Trophoblast cell (in vitro differentiated cells and primary cell): ENCODE results near the gene AZIN2.

Source experiments
- DNase-seq, 2 donors: peaks; one replicate each; pipeline ENCODE4 v3.0.0-alpha.2; 2016
- H2AFZ ChIP-seq: 2 replicates; pipeline ENCODE4 v1.6.1; 2013; ENCODE audit warnings: low read length, moderate library complexity, mild to moderate bottlenecking; ENCODE audit not compliant: insufficient read depth, poor library complexity
- H2AK5ac ChIP-seq: 2 replicates; pipeline ENCODE4 v1.6.1; 2013; ENCODE audit warnings: mild to moderate bottlenecking, low read length
- H2BK120ac ChIP-seq: 2 replicates; pipeline ENCODE4 v1.6.1; 2013; ENCODE audit warnings: low read length, mild to moderate bottlenecking, moderate library complexity; ENCODE audit not compliant: insufficient read depth, poor library complexity
- H2BK12ac ChIP-seq: 2 replicates; pipeline ENCODE4 v1.6.1; 2013; ENCODE audit warnings: mild to moderate bottlenecking, low read length, moderate library complexity
- H2BK5ac ChIP-seq: 2 replicates; pipeline ENCODE4 v1.6.1; 2013; ENCODE audit warnings: low read length, low read depth, moderate library complexity, mild to moderate bottlenecking; ENCODE audit not compliant: poor library complexity
- H3K14ac ChIP-seq: 2 replicates; pipeline ENCODE4 v1.6.1; 2013; ENCODE audit warnings: mild to moderate bottlenecking, low read length
- H3K18ac ChIP-seq: 2 replicates; pipeline ENCODE4 v1.6.1; 2013; ENCODE audit warnings: mild to moderate bottlenecking, low read length
- H3K23ac ChIP-seq: 2 replicates; pipeline ENCODE4 v1.6.1; 2013; ENCODE audit warnings: low read length
- H3K27ac ChIP-seq: 2 replicates; pipeline ENCODE4 v1.5.1; 2013; ENCODE audit warnings: low read depth, mild to moderate bottlenecking, inconsistent platforms, low read length, moderate library complexity
- H3K27me3 ChIP-seq: 2 replicates; pipeline ENCODE4 v1.6.1; 2013; ENCODE audit warnings: inconsistent platforms, mild to moderate bottlenecking, low read length, moderate library complexity; ENCODE audit not compliant: insufficient read depth
- H3K36me3 ChIP-seq, 2 experiments: 1 replicate in 1 of 2; 2 replicates in 1 of 2; pipeline ENCODE4 v1.6.1; 2013; ENCODE audit warnings: low read length in 2 of 2, mild to moderate bottlenecking in 2 of 2, moderate library complexity in 1 of 2; ENCODE audit not compliant: insufficient read depth in 2 of 2, control insufficient read depth in 1 of 2
- H3K4ac ChIP-seq: 2 replicates; pipeline ENCODE4 v1.6.1; 2013; ENCODE audit warnings: low read depth, mild to moderate bottlenecking, low read length, moderate library complexity
- H3K4me1 ChIP-seq, 2 experiments: 1 replicate in 1 of 2; 2 replicates in 1 of 2; pipeline ENCODE4 v1.6.1; 2013; ENCODE audit warnings: low read length in 2 of 2, mild to moderate bottlenecking in 2 of 2, moderate library complexity in 1 of 2; ENCODE audit not compliant: insufficient read depth in 2 of 2, control insufficient read depth in 1 of 2
- H3K4me2 ChIP-seq: 2 replicates; pipeline ENCODE4 v1.6.1; 2013; ENCODE audit warnings: inconsistent platforms, mild to moderate bottlenecking, low read length, moderate library complexity
- H3K4me3 ChIP-seq: 2 replicates; pipeline ENCODE4 v1.5.1; 2013; ENCODE audit warnings: mild to moderate bottlenecking, low read depth, low read length, inconsistent platforms
- H3K79me1 ChIP-seq: one replicate; pipeline ENCODE4 v1.6.1; 2013; ENCODE audit warnings: low read length
- H3K79me2 ChIP-seq: 2 replicates; pipeline ENCODE4 v1.6.1; 2013; ENCODE audit warnings: low read length, mild to moderate bottlenecking; ENCODE audit not compliant: control insufficient read depth, insufficient read depth, poor library complexity
- H3K9ac ChIP-seq: 2 replicates; pipeline ENCODE4 v1.6.1; 2013; ENCODE audit warnings: mild to moderate bottlenecking, low read length
- H3K9me3 ChIP-seq: 2 replicates; pipeline ENCODE4 v1.6.1; 2013; ENCODE audit warnings: low read depth, mild to moderate bottlenecking, control low read depth, inconsistent platforms, low read length; ENCODE audit not compliant: insufficient read depth
- H4K12ac ChIP-seq: 2 replicates; pipeline ENCODE4 v1.6.1; 2013; ENCODE audit warnings: low read depth, mild to moderate bottlenecking, low read length, moderate library complexity
- H4K8ac ChIP-seq: 2 replicates; pipeline ENCODE4 v1.6.1; 2013; ENCODE audit warnings: low read depth, mild to moderate bottlenecking, low read length, moderate library complexity
- H4K91ac ChIP-seq: one replicate; pipeline ENCODE4 v1.6.1; 2013; ENCODE audit warnings: low read depth, mild to moderate bottlenecking, low read length, moderate library complexity
- WGBS: extraction: QIAGEN DNeasy Blood & Tissue Kit; methylation state at CpG from one replicate; pipeline ENCODE4 v1.1.7; 2013; ENCODE audit warnings: missing lambda C conversion rate; ENCODE audit not compliant: insufficient read length, insufficient coverage; ENCODE audit errors: extremely low coverage; 5-methylcytosine and 5-hydroxymethylcytosine counted together

The AZIN2 gene

GRCh38 chr1:33119050-33119449, 38.1 kb downstream of the AZIN2 start:
- H3K36me3 ChIP-seq, result no peaks in the 10 kb centered on the region
- H3K4me1 ChIP-seq, result no peaks in the 10 kb centered on the region
- no peak overlapping the region for H2BK120ac ChIP-seq
- H3K9ac ChIP-seq, result no peak overlapping the region
- H2BK5ac ChIP-seq, result no peak overlapping the region
- no peak overlapping the region for H2AFZ ChIP-seq
- H4K12ac ChIP-seq, result no peak overlapping the region
- no CpG with 5 or more reads among the region's 2 CpGs for WGBS
- H3K79me1 ChIP-seq, result no peaks in the 10 kb centered on the region
- H2BK12ac ChIP-seq, result no peak overlapping the region
- no peaks in the 10 kb centered on the region for H3K27me3 ChIP-seq
- no peak overlapping the region for H3K4me2 ChIP-seq
- no peak overlapping the region for H3K14ac ChIP-seq
- H3K4me3 ChIP-seq, result no peak overlapping the region
- no peak overlapping the region for H3K27ac ChIP-seq
- no peak overlapping the region for H2AK5ac ChIP-seq
- DNase-seq, result no peak
- no peak overlapping the region for H4K8ac ChIP-seq
- H3K4ac ChIP-seq, result no peak overlapping the region
- H3K18ac ChIP-seq, result no peak overlapping the region
- H3K79me2 ChIP-seq, result no peaks in the 10 kb centered on the region
- no peak overlapping the region for H3K23ac ChIP-seq
- H3K9me3 ChIP-seq, result no peaks in the 10 kb centered on the region
- H4K91ac ChIP-seq, result no peak overlapping the region

DNA sequence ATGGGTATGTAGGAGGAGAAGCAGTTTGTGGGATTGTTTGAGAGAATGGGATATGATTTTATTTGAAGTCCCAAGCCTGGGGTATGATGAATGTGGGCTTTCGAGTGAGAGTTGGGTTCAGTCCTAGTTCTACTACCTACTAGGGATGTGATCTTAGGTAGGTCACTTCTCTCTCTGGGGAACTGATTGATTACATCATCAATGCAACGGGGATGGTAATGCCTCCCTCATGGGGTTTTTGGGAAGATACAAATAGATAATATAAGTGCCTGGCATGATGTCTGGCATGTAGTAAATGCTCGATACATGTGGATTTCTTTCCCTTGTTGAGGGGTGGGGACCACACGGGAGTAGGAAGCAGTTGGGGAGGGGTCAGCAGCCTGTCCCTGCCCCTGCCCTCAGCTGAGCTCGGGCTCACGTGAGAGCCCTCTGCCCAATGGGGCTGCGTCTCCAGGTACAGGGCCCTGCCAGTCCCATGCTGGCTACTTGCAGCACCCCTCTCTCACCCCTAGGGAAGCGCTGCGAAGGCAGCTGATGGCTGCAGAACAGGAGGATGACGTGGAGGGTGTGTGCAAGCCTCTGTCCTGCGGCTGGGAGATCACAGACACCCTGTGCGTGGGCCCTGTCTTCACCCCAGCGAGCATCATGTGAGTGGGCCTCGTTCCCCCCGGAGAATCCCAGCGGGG, 38.7 kb downstream of the AZIN2 start:
- no peak overlapping the region for H3K9ac ChIP-seq
- no peaks in the 10 kb centered on the region for H3K79me2 ChIP-seq
- no peaks in the 10 kb centered on the region for H3K4me1 ChIP-seq
- H3K79me1 ChIP-seq, result no peaks in the 10 kb centered on the region
- H4K12ac ChIP-seq, result no peak overlapping the region
- H4K8ac ChIP-seq, result no peak overlapping the region
- H3K4me2 ChIP-seq, result no peak overlapping the region
- no peaks in the 10 kb centered on the region for H3K9me3 ChIP-seq
- H3K23ac ChIP-seq, result no peak overlapping the region
- H3K18ac ChIP-seq, result no peak overlapping the region
- H3K27me3 ChIP-seq, result no peaks in the 10 kb centered on the region
- H2BK5ac ChIP-seq, result no peak overlapping the region
- no peak overlapping the region for H2BK120ac ChIP-seq
- H3K4ac ChIP-seq, result no peak overlapping the region
- no peak overlapping the region for H3K14ac ChIP-seq
- H4K91ac ChIP-seq, result no peak overlapping the region
- no peak overlapping the region for H2BK12ac ChIP-seq
- H3K27ac ChIP-seq, result no peak overlapping the region
- WGBS, result no CpG with 5 or more reads among the region's 16 CpGs
- H3K36me3 ChIP-seq, result no peaks in the 10 kb centered on the region
- no peak for DNase-seq
- no peak overlapping the region for H2AFZ ChIP-seq
- H2AK5ac ChIP-seq, result no peak overlapping the region
- peak overlapping the region; percentile 36 for H3K4me3 ChIP-seq

GRCh38 chr1:33120436-33121231, 39.7 kb downstream of the AZIN2 start:
- DNase-seq, result no peak
- H4K8ac ChIP-seq, result no peak overlapping the region
- H3K18ac ChIP-seq, result no peak overlapping the region
- no peaks in the 10 kb centered on the region for H3K4me1 ChIP-seq
- no peak overlapping the region for H3K27ac ChIP-seq
- no peak overlapping the region for H2AK5ac ChIP-seq
- no peaks in the 10 kb centered on the region for H3K9me3 ChIP-seq
- no peaks in the 10 kb centered on the region for H3K79me2 ChIP-seq
- H2AFZ ChIP-seq, result no peak overlapping the region
- no peak overlapping the region for H2BK5ac ChIP-seq
- H2BK120ac ChIP-seq, result no peak overlapping the region
- no peak overlapping the region for H3K4me3 ChIP-seq
- no peaks in the 10 kb centered on the region for H3K27me3 ChIP-seq
- no peak overlapping the region for H3K9ac ChIP-seq
- no peaks in the 10 kb centered on the region for H3K36me3 ChIP-seq
- H2BK12ac ChIP-seq, result no peak overlapping the region
- no peak overlapping the region for H3K23ac ChIP-seq
- no peak overlapping the region for H3K14ac ChIP-seq
- no CpG with 5 or more reads among the region's 8 CpGs for WGBS
- H4K12ac ChIP-seq, result no peak overlapping the region
- no peak overlapping the region for H3K4me2 ChIP-seq
- H3K4ac ChIP-seq, result no peak overlapping the region
- no peaks in the 10 kb centered on the region for H3K79me1 ChIP-seq
- no peak overlapping the region for H4K91ac ChIP-seq

DNA sequence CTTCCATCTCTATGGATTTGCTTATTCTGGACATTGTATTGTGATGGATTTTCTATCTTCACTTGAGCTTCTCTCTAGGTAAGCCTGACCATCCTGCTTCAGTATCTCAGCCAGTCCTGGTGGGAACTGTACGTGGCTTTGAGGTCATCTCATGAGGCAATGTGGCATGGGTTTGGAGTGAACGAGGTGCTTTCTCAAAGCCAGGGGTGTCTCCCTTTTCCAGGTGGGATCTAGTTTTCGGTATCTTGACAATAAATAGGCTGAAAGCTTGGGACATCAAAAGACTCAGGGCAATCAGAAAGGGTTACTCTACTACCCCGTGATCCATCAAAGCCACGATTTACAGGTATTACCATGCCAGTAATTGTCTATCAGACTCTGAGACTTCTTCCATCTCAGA, 40.8 kb downstream of the AZIN2 start:
- no peak overlapping the region for H2BK5ac ChIP-seq
- no peak overlapping the region for H2BK120ac ChIP-seq
- H3K9me3 ChIP-seq, result peaks cover 2% of the 10 kb centered on the region
- no peak overlapping the region for H2BK12ac ChIP-seq
- no peaks in the 10 kb centered on the region for H3K36me3 ChIP-seq
- no peak overlapping the region for H3K14ac ChIP-seq
- WGBS, result no CpG with 5 or more reads among the region's 5 CpGs
- no peak overlapping the region for H3K18ac ChIP-seq
- H3K27ac ChIP-seq, result no peak overlapping the region
- H2AFZ ChIP-seq, result no peak overlapping the region
- peaks cover 3% of the 10 kb centered on the region in 2 experiments for H3K4me1 ChIP-seq
- no peak for DNase-seq
- no peak overlapping the region for H3K23ac ChIP-seq
- H3K4ac ChIP-seq, result no peak overlapping the region
- H3K9ac ChIP-seq, result no peak overlapping the region
- H4K91ac ChIP-seq, result no peak overlapping the region
- no peaks in the 10 kb centered on the region for H3K79me1 ChIP-seq
- H2AK5ac ChIP-seq, result no peak overlapping the region
- no peak overlapping the region for H3K4me2 ChIP-seq
- H4K8ac ChIP-seq, result no peak overlapping the region
- no peak overlapping the region for H3K4me3 ChIP-seq
- H4K12ac ChIP-seq, result no peak overlapping the region
- no peaks in the 10 kb centered on the region for H3K27me3 ChIP-seq
- no peaks in the 10 kb centered on the region for H3K79me2 ChIP-seq
